Chondrocyte (in vitro differentiated cells): ENCODE results near the gene ACO1. TPM values are rescaled to one million over a fixed set of nuclear protein-coding genes. Genes with fewer than 3 reads are reported as not detected.

Experiments used
- DNase-seq: peaks from one replicate; pipeline ENCODE4 v3.0.0; 2021; ENCODE audit warnings: mixed read lengths, low spot score
- H3K27ac Mint-ChIP-seq: one replicate; pipeline ENCODE4 v1.8.0; 2021; ENCODE audit warnings: mild to moderate bottlenecking, moderate library complexity, mixed read lengths; ENCODE audit not compliant: unreplicated experiment
- H3K27me3 Mint-ChIP-seq: 2 replicates; pipeline ENCODE4 v1.8.0; 2021; ENCODE audit warnings: low read depth, mixed read lengths
- H3K36me3 Mint-ChIP-seq: 2 replicates; pipeline ENCODE4 v1.8.0; 2021; ENCODE audit warnings: low read depth, mixed read lengths
- H3K4me1 Mint-ChIP-seq: 2 replicates; pipeline ENCODE4 v1.8.0; 2021; ENCODE audit warnings: low read depth, mild to moderate bottlenecking, mixed read lengths
- H3K4me3 Mint-ChIP-seq: one replicate; pipeline ENCODE4 v1.8.0; 2021; ENCODE audit warnings: mild to moderate bottlenecking, moderate library complexity, mixed read lengths; ENCODE audit not compliant: unreplicated experiment
- H3K9me3 Mint-ChIP-seq: 2 replicates; pipeline ENCODE4 v1.8.0; 2021; ENCODE audit warnings: low read depth, mixed read lengths
- CTCF ChIP-seq: fragments of 200-600 bp; sonication (generic); IDR thresholded peaks from 2 replicates; pipeline ENCODE4 v1.5.0; 2021; ENCODE audit warnings: antibody characterized with exemption, mild to moderate bottlenecking, moderate library complexity
- total RNA-seq: library from RNA; stranded (reverse); gene quantifications from 3 replicates; pipeline ENCODE4 v1.2.1, GENCODE V29; 2021

The ACO1 gene
- total RNA-seq, 1 donor from 2014 or later, result 44.7 TPM

GRCh38 chr9:32500768-32501167 is 116.3 kb downstream of the ACO1 start:
- peaks cover 10% of the 10 kb centered on the region for H3K4me1 Mint-ChIP-seq
- no peak for DNase-seq
- TF ChIP-seq CTCF, result no peak
- peaks cover 10% of the 10 kb centered on the region for H3K36me3 Mint-ChIP-seq
- peak overlapping the region; percentile 12 for H3K27ac Mint-ChIP-seq
- H3K9me3 Mint-ChIP-seq, result peaks cover 20% of the 10 kb centered on the region
- H3K27me3 Mint-ChIP-seq, result no peaks in the 10 kb centered on the region
- no peak overlapping the region for H3K4me3 Mint-ChIP-seq

- no peak for DNase-seq
- peaks cover 14% of the 10 kb centered on the region for H3K9me3 Mint-ChIP-seq
- H3K36me3 Mint-ChIP-seq, result peaks cover 5% of the 10 kb centered on the region
- H3K4me1 Mint-ChIP-seq, result peaks cover 10% of the 10 kb centered on the region
- no peak for TF ChIP-seq CTCF
- no peak overlapping the region for H3K4me3 Mint-ChIP-seq
- no peaks in the 10 kb centered on the region for H3K27me3 Mint-ChIP-seq
- H3K27ac Mint-ChIP-seq, result no peak overlapping the region
Measured at GRCh38 chr9:32501868-32502267, 117.4 kb downstream of the ACO1 start.

GRCh38 chr9:32502464-32502863 is 118.0 kb downstream of the ACO1 start:
- Mint-ChIP-seq H3K9me3 (peaks cover 14% of the 10 kb centered on the region), H3K27me3 (no peaks in the 10 kb centered on the region), H3K36me3 (peaks cover 5% of the 10 kb centered on the region), H3K4me3 (no peak overlapping the region), H3K27ac (peak overlapping the region; percentile 0), H3K4me1 (peaks cover 10% of the 10 kb centered on the region)
- DNase-seq, result no peak
- TF ChIP-seq CTCF, result no peak

GRCh38 chr9:32503008-32503407 is 118.6 kb downstream of the ACO1 start:
- Mint-ChIP-seq H3K36me3 (peaks cover 5% of the 10 kb centered on the region), H3K27ac (no peak overlapping the region), H3K9me3 (peaks cover 14% of the 10 kb centered on the region), H3K4me3 (no peak overlapping the region), H3K4me1 (peaks cover 10% of the 10 kb centered on the region), H3K27me3 (no peaks in the 10 kb centered on the region)
- no peak for TF ChIP-seq CTCF
- no peak for DNase-seq

Other genes with a start within 250 kb of the ACO1 start
- gene RIGI, start 141.6 kb downstream of the ACO1 start, total RNA-seq, result 3.8 to 5.0 TPM (median 3.9 TPM) in 3 replicates
- gene SMIM27, start 167.7 kb downstream of the ACO1 start, total RNA-seq, result 11.2 to 14.7 TPM (median 13.2 TPM) in 3 replicates
- 14.8 to 19.6 TPM (median 15.3 TPM) in 3 replicates for gene TOPORS, start 167.9 kb downstream of the ACO1 start, total RNA-seq
- 40.2 to 47.6 TPM (median 43.4 TPM) in 3 replicates for gene NDUFB6, start 188.5 kb downstream of the ACO1 start, total RNA-seq